GM18498 (cell line): ENCODE measurements around the gene PHF20.
"Not testable (repeated sequence)": the region's sequence is repeated elsewhere in the genome, so short reads cannot be mapped to it uniquely, and the experiment has no call there.

ENCODE experiments used
- ATAC-seq: cut with Tn5 transposase; IDR thresholded peaks from one replicate; pipeline ENCODE4 v1.9.1; 2021; ENCODE audit warnings: mild to moderate bottlenecking, moderate library complexity; ENCODE audit not compliant: unreplicated experiment

PHF20 gene

DNA sequence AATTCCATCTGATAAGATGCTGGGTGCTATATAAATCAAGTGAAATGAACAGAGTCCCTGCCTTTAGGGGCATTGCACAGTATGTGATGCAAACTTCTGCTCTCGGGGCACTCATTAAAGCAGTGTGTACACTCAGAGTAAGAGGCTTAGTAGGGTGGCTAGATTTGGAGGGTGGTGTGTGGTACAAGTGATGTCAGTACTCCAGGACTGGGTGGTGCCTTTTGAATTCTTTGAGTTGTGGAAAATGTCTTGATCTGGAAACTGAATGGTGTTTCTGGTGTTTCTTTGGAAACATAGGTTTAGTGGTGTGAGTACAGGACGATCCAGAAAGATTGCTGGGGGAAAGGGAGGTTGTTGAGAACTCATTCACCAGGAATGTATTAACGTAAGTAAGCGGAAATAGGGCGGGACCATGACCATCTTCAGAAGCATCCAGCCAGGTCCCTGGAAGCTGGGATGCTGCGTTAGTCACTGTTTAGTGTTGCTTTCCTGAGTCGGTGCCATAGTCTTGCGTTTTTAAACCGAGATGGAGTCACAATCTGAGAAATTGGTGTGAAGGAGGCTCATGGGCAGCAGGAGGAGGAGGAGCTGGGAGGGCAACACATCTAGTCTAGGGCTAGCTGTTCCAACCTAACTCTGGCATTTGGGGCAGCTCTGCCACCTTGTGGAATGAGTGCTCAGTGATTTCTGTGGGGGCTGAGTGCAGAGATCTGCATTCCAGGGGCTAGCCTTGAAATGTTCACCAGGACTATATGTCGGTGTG lies 112.1 kb downstream of the PHF20 start:
- ATAC-seq: no peak

DNA sequence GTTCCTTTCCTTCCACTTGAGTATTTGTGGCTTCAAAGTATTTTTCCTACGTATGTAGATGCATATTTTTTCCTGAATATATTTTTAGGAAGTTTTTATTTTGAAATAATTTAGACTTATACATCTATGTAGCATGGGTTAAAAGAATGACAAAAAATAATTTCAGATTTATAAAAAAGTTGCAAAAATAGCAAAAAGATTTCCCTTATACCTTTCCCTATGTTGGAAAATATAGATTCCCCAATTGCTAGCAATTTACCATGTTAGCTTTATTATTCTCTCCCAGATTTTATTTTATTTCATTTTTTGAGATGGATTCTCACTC lies 112.7 kb downstream of the PHF20 start:
- no peak for ATAC-seq

DNA sequence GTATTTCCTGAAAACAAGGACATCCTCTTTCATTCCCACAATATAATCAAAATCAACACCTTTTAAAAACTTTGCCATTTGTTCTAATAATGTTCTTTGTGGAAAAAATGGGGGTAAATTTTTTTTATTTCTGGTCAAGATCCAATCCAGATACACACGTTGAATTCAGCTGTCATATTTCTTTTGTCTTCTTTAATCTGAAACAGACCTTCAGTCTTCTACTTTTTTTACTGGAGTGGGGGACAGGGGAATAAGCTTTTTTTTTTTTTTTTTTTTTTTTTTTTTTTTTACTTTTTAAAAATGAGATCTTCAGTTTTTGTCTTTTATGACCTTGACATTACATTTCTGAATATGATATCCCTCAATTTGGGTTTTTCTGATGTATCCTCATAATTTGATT lies 113.4 kb downstream of the PHF20 start:
- no peak for ATAC-seq

DNA sequence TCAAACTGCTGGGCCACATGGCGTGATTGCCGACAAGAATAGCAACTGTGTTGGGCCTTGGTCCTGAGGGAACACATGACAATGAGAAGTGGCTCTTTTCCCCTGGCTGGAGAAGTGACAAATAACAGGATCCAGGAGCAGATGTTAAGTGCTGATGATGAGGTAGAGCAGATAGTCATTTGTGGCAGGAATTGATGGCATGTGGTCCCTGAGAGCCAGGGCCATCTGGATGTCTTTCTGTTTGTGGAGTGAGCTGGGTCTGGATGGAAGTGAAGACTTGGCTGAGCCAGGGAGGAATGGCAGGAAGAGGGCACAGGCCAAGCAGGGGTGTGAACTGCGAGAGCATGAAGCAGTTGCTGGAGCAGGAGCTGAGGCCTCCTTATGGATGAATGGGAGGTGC lies 114.7 kb downstream of the PHF20 start:
- ATAC-seq: no peak

DNA sequence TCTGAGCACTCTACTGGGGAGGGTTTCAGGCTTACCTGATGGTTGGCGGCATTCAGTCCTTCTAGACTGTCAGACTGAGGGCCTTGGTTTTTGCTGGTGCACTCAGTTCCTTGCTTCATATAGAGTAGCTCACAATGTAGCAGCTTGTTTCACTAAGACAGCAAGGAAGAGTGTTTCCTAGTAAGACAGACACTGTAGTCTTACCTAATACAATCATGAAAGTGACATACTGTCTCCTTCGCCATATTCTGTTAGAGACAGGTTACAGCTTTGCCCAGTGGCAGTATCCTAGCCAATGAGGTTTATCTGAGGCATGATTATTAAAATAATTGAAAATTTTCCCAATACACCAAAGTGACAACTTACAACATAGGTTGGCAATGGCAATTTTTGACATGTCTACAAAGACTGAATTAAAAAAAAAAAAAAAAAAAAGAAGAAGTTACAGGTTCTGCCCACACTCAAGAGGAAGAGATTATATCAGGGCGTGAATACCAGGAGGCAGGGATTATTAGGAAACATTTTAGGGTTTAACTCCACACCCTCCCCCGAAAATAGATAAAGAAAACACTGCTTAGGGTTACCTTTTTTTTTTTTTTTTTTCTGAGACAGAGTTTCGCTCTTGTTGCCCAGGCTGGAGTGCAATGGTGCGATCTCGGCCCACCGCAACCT lies 115.7 kb downstream of the PHF20 start:
- ATAC-seq: no peak

DNA sequence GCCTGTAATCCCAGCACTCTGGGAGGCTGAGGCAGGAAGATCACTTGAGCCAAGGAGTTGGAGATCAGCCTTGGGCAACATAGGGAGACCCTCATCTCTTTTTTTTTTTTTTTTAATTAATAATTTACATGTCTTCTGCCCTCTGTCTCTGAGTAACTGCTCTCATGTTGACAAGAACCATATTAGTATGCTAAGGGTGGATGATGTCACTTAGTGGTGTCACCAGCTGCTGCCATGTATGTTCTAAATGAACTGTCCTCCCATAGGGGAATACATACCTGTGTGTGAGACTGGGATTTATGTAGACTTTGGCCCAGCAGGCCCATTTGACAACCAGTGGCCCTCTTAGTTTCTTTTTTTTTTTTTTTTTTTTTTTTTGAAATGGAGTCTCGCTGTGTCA lies 116.8 kb downstream of the PHF20 start:
- no peak for ATAC-seq

DNA sequence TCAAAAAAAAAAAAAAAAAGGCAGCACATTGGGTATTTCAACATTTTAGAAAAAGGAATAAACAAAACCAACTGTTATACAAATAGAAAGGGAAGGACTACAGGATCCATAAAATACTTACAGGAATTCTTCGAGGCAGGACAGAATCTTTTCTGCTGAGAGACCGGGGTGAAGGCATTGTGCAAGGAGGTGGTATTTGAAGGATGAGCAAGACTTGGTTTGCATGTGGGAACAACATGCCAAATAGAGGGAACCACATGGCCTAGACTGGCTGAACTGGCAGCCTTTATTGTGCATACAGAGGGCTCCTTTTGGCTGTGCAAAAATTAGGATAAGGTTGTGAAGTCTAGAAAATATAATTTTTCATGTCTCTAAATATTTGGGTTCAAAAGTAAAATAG lies 119.6 kb downstream of the PHF20 start:
- ATAC-seq: no peak

DNA sequence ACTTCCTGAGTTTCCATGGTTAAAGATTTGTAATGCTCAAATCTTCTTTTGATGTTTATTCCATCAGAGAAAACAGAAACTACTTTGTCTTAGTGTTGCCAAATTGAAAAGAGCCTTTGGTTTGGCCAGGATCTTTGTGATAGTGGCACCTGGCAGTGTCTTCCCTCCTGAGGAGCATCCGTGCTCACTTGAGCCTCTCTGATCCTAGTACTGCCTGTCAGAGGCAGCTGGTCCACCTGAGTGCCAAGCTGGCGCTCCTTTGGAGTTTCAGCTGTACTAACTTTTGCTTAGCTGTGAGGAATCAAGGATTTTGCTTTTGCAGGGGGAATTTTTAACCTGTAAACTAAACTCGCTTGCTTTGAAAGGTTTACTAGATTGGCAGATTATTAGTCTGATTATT lies 121.1 kb downstream of the PHF20 start:
- no peak for ATAC-seq

DNA sequence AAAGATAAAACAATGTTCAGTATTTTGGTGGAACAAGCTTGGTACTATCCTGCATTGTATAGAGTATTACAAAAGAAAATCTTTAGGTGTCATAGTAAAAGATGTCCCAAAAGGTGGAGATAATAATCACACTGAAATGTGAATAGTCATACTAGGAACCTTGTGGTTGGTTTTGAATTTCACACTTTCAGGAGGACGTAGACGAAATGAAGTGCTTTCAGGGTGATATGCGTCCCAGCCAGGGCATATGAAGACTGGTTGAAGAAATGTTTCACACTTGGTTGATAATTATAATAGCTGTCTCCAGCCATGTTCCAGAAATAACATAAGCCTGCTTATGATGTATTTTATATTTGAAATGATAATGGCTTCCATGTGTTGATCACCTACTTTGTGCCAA lies 122.1 kb downstream of the PHF20 start:
- peak; percentile 88 for ATAC-seq

DNA sequence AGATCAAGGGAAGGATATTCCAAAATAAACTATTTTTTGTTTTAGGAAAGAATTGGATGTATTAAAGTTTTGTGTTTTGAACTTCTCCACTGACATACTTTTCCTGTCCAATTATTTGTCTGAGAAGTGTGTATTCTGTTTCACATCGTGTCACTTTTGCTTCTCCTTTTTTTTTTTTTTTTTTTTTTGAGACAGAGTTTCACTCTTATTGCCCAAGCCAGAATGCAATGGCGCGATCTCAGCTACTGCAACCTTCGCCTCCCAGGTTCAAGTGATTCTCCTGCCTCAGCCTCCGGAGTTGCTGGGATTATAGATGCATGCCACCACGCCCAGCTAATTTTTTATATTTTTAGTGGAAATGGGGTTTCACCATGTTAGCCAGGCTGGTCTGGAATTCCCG lies 123.7 kb downstream of the PHF20 start:
- not testable (repeated sequence) for ATAC-seq

DNA sequence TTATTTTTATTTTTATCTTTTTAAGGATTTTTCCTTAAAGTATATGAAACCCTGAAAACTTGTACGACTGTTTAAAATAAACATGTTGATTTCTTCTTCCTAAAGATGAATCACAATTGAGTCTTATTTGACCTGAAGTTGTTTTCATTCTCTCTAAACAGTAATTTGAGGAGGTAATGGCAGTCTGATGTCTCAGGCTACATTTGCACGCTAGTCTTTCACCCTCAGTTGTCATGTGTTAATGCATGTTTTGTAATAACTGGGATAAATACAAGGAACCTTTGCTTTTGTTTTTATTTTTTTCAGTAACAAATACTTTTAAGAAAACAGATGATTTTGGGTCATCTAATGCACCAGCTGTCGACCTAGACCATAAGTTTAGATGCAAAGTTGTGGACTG lies 127.2 kb downstream of the PHF20 start:
- no peak for ATAC-seq

DNA sequence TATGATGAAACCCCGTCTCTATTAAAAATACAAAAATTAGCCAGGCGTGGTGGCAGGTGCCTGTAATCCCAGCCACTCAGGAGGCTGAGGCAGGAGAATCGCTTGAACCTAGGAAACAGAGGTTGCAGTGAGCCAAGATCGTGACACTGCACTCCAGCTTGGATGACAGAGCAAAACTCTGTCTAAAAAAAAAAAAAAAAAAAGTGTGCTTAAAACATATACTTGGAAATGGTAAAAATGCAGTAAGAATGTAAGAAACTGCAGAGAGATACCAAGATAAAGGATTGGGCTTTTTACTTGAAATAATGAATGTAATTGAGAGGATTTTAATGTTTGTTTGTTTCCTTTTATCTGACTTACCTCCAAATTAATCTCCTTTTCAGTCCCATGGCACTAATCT lies 129.4 kb downstream of the PHF20 start:
- not testable (repeated sequence) for ATAC-seq

DNA sequence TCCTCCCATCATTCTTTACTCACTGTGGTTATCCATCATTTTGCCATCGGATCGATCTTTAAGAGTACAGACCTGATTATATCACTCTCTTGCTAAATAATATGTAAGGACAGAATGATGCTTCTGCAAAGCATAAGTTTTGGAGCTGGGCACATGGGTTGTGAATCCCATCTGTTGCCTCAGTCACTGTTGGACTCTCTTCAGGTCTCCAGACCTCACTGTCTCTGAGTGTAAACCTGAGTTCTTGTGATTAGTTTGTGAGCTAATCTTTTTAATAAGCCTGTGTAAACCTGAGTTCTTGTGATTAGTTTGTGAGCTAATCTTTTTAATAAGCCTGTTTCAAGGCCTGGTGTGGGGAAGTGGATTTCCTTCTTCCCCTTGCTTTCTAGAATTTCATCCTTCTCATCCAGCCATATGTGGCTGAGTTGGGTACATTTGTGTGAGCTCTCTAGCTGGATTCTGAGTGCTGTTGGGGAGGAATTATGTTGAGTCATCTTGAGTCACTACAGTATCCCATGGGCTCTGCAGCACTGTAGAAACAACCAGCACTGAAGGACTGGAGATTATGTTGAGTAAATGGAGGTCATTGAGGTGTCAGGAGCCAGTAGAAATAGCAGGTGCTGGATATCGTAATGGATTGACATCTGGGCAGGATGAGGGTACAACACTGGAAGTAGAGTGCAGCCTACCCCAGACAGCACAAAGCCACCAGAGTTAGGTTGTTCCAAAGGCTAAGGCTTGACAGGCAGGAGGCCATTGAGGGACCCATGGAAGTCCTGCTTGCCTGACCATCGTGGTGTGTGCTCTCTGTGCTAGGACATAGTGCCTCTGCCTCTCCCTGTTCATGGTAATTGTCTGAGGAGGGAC lies 130.1 kb downstream of the PHF20 start:
- ATAC-seq: no peak

DNA sequence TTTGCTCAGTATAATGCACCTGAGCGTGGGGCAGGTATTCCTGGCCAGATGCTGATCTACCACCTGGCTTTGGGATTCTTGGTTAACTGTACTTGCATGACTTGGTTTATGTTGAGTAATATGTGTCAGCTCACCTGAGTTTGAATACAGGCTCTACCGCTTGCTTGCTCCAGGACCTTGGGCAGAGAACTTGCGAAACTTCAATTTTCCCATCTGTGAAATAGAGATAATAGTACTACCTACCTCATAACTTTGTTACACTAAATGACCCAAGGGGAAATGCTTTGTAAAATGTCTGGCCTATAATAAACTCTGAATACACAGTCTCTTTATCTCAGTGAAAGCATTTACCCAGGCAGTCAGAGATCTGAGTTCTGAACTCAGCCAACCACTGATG lies 130.7 kb downstream of the PHF20 start:
- no peak for ATAC-seq

DNA sequence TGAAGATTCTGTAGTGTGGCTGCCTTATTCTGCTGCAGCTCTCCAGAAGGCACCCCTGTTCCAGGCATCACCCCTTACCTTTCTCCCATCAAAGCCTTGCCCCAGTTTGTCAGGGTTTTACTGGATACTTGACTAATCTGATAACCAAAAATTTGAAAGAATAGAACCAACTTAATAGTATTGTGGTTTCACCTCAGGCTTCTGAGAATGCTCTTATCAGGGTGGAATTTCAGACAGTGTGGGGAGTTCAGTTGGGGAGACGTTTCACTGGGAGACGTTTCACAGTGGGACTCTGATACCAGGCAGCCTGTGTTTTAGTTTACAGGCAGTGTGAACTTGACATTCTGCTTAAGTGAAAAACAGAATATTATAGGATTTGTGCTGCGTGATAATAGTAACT lies 132.0 kb downstream of the PHF20 start:
- no peak for ATAC-seq

DNA sequence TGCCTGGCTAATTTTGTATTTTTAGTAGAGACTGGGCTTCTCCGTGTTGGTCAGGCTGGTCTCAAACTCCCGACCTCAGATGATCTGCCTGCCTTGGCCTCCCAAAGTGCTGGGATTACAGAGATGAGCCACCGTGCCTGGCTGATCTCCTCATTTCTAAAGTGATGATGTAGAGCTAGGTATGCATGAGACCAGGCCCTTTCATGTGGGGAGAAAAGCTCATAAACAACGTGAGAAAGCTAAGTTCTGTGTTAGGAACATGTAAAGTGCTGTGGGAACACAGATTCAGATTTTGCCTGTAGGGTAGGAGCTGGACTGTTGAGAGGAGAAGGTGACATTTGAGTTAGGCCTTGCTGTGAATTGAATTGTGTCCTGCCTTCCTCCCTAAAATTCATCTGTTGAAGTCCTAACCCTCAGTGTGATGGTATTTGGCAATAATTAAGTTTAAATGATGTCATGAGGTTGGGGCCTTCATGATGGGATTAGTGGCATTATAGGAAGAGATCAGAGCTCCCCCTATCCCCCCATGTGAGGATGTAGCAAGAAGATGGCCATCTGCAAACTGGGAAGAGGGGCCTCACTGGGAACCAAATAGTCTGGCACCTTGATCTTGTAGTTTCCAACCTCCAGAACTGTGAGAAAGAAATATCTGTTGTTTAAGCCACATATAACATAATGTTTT lies 133.3 kb downstream of the PHF20 start:
- no peak for ATAC-seq

DNA sequence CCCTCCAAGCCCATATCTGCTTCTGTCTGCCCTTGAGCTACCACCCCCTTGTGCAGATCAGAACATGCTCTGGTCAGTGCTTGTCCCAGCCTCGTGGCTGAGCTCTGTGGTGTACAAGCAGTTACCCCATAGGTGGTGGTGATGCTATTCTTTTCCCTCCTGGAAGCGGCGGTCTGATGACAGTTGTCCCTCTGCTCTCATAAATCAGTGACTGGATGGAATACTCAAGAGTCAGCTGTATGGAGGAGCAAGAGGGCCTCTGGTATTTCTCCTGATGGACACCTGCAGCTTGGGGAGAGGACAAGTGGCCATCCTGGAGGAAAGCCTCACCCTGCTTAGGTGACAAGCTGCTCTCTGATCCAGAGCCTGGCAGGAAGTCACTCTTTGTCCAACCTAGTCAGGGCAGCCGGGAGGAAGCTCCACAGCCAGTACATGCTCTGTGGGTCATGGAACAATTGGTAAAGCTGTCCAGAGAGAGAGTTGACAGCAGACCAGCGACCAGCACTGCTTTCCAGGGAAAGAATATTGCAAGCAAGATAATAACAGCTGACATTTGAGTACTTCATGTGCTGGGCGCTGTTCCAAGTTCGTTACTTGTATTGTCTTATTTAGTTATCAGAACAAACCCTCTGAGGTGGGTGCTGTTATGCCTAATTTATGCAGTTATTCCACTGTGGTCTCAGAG lies 135.3 kb downstream of the PHF20 start:
- no peak for ATAC-seq

DNA sequence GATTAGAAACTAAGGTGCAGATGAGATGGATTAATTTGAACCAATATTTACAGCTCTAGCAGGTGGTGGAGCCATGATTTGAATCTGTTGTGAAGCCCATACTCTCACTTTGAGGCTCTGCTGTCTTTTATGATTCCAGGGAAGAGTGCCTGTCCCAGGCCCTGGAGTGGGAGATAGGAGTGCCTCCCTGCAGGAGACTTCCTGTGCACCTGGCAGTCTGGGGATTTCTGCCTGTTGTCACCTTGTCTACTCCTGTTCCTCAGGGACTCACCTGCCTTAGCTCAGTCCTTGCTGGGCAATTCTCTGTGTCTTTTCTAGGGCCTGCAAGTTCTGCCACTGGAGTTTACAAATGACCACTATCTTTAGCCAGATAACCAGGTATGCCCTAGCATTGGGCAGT lies 136.2 kb downstream of the PHF20 start:
- ATAC-seq: no peak

DNA sequence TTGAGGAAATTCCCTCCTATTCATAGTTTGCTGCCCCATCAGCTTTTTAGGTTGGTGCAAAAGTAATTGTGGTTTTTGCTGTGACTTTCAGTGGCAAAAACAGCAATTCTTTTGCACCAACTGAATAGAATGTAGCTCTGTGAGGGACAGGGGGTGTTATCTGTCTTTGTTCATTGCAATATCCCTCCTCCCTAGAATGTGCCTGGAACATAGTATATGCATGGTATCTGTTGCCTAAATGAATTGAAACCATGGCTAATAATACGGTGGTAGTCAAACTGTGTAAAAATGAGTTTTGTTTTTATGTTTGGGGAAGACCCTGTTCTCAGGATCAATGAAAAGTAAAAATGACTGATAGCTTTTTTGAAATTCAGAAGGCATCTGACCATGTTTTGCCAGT lies 137.4 kb downstream of the PHF20 start:
- ATAC-seq: no peak

DNA sequence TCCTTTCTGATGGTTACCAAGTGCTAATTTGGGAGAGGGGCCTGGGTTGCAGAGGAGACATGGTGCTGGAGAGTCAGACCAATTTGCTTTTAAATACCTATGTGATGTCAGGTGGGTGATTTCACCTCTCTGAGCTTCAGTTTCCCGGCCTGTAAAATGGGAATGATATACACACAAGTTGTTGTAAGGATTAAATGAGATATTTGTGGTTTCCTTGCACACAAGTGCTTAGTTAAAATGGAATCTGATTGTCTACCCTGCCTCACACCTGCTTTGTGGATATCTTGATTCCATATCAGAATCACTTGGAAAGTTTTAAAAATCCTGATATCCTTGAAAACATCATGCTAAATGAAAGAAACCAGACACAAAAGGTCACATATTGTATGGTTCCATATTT lies 138.0 kb downstream of the PHF20 start:
- ATAC-seq: no peak

DNA sequence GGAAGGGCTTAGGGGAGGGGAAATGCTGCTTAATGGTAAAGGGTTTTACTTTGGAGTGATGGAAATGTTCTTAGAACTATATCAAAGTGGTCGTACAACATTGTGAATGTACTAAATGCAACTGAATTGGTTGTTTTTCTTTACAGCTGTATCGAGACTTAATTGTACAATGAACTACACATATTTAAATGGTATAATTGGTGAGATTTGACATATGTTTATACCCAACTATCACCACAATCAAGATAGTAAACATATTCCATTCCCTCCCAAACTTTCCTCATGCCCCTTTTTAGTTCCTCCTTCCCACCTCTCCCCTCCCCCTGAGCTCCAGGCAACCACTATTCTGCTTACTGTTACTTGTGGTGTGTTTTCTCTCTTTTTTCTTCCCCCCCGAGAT lies 138.4 kb downstream of the PHF20 start:
- ATAC-seq: no peak
